ENCODE data around the gene PLEKHM3. TPM values are rescaled to one million over a fixed set of nuclear protein-coding genes. Genes with fewer than 3 reads are reported as not detected.

PLEKHM3 gene
- total RNA-seq, 1 donor from 2014 or later: 12.1 TPM

DNA sequence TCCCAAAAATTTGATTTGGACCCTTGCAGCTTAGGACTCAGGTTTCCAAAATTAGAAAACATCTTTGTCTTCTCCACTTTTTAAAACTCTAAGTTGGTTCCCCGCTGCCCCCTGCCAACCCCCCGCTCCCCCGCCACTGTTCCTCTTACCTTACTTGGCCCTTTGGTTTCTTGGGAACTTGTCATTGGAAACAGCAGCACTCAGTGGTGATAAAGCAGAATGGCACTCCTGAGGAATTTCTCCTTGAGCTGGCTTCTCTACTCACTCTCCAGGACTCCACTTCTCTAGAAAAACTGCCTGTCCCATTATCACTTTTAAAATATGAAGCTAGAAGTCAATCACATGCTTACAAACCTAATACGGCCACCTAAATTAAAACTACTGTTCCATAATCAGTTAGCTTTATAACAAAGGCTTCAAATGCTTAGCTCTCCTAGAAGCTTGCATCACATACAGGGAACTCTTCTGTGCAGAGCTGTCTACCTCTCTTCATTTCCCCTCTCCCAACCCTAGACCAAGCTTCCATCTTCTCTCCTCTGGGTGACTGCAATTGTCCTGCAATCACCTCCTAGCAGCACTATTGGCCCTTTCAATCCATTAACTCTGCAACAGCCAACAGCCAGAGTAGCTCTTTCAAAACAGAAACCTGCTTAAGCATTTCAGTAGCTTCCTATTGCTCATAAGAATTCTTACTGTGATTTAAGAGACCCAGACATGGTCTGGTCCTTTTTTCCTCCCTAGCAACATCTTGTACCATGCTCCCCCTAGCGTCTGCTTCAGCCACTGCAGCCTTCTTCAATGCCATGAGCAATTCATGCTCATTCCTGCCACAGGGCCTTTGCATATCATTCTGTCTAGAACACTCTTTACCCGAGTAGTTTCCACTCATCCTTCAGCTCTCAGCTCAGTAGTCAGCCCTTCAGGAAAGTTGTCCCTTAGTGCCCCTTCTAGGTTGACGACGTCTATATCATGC is 15.2 kb upstream of the PLEKHM3 start:
- no peaks in the 10 kb centered on the region for H3K36me3 Mint-ChIP-seq
- no peaks in the 10 kb centered on the region for H3K9me3 Mint-ChIP-seq
- peaks cover 6% of the 10 kb centered on the region for H3K4me1 Mint-ChIP-seq (ENCODE audit: unreplicated experiment)
- H3K27ac Mint-ChIP-seq: peak overlapping the region; percentile 23
- DNase-seq (ENCODE audit: extremely low spot score, unreplicated experiment): no peak
- H3K27me3 Mint-ChIP-seq: peaks cover 6% of the 10 kb centered on the region
- H3K4me3 Mint-ChIP-seq: no peak overlapping the region
- TF ChIP-seq CTCF (conservative IDR thresholded peaks at IDR 0.05): peak; percentile 77

DNA sequence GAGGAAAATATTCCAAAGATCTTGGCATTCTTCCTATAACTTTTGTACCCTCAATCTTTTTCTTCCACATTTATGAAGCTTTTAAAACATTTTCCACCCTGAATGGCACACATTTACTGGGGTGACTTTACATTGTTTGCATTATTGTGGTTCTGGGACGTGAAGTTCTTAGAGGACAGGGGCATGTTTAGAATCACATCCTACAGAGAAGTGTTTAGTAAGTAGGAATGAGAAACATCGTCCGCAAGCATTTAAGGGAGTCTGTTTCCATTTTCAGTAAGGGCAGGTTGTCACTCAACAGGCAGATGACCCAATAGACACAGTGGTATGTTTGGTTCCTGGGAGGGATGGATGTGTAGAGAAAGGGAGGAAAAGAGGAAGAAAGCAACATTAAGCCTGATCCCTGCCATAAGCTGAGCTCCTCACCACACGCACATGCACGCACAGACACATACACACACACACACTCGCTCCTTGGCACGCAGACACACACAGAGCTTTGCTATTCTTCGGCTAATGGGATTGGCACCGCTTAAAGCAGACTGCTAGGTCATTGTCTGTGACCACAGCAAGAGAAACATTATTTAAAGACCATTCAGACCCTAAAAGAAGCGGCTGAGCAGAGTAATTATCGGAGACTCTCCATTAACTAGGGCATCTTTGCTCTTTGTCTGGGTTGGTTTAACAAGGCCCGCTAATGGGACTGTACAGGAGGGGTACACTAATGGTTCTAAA is 14.2 kb upstream of the PLEKHM3 start:
- DNase-seq (ENCODE audit: extremely low spot score, unreplicated experiment): no peak
- H3K9me3 Mint-ChIP-seq: no peaks in the 10 kb centered on the region
- H3K36me3 Mint-ChIP-seq: no peaks in the 10 kb centered on the region
- peaks cover 6% of the 10 kb centered on the region for H3K27me3 Mint-ChIP-seq
- no peak overlapping the region for H3K4me3 Mint-ChIP-seq
- no peak for TF ChIP-seq CTCF (conservative IDR thresholded peaks at IDR 0.05)
- H3K27ac Mint-ChIP-seq: no peak overlapping the region
- H3K4me1 Mint-ChIP-seq (ENCODE audit: unreplicated experiment): peaks cover 6% of the 10 kb centered on the region

GRCh38 chr2:208037564-208038487 is 12.5 kb upstream of the PLEKHM3 start:
- TF ChIP-seq CTCF (conservative IDR thresholded peaks at IDR 0.05): no peak
- no peak for DNase-seq (ENCODE audit: extremely low spot score, unreplicated experiment)
- no peaks in the 10 kb centered on the region for H3K36me3 Mint-ChIP-seq
- peaks cover 3% of the 10 kb centered on the region for H3K27me3 Mint-ChIP-seq
- H3K4me3 Mint-ChIP-seq: no peak overlapping the region
- H3K9me3 Mint-ChIP-seq: peaks cover 6% of the 10 kb centered on the region
- H3K4me1 Mint-ChIP-seq (ENCODE audit: unreplicated experiment): peaks cover 9% of the 10 kb centered on the region
- no peak overlapping the region for H3K27ac Mint-ChIP-seq

DNA sequence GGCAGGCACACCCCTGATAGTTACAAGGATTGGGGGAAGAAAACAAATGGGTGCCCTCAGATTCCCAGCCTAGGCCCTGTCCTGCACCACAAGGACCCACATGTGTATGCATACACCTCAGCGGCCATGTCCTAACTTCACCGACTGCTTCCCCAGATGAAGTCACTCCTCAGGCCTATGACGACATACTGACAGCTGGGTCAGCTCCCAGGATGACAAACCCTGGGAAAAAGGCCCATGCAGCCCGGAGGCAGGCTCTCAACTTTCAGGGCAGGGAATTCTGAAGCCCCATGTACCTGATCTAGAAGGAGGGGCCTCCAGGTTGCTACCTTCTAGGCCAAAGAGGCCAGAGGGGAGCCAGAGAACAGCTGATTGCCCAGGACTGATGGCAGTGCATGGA is 11.0 kb upstream of the PLEKHM3 start:
- no peak for DNase-seq (ENCODE audit: extremely low spot score, unreplicated experiment)
- no peaks in the 10 kb centered on the region for H3K36me3 Mint-ChIP-seq
- no peak overlapping the region for H3K4me3 Mint-ChIP-seq
- H3K27me3 Mint-ChIP-seq: peaks cover 5% of the 10 kb centered on the region
- no peak for TF ChIP-seq CTCF (conservative IDR thresholded peaks at IDR 0.05)
- H3K27ac Mint-ChIP-seq: no peak overlapping the region
- H3K4me1 Mint-ChIP-seq (ENCODE audit: unreplicated experiment): peaks cover 9% of the 10 kb centered on the region
- peaks cover 6% of the 10 kb centered on the region for H3K9me3 Mint-ChIP-seq

DNA sequence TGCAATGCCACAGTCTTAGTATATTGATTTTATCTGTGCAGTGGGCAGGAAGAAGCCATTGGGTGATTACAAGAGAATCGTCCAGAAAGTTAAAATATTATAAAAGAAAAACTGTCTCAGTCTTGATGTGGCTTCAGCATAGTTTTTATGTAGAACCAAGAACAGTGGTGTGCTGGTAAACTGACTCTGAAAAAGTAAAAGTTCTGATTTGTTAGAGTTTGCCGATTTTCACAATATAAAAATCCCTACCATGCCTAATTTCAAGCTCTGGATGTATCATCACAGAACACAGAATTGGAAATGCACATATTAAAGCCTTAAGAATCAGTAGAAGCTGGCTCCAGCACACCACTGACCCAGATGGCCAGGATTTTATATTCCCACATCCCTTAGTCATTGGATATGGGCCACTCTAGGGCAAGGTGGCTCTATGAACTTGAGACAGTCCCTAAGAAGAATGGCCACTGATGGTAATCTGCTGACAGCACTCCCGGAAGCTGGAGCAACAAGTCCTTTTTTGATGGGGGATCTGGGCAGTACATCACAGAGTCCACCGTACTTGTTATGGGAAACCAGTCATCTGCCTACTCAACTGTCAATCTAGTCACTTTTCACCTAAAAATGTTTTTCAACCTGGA is 9.3 kb upstream of the PLEKHM3 start:
- peaks cover 6% of the 10 kb centered on the region for H3K9me3 Mint-ChIP-seq
- H3K4me3 Mint-ChIP-seq: no peak overlapping the region
- H3K27me3 Mint-ChIP-seq: peaks cover 3% of the 10 kb centered on the region
- no peak for TF ChIP-seq CTCF (conservative IDR thresholded peaks at IDR 0.05)
- H3K4me1 Mint-ChIP-seq (ENCODE audit: unreplicated experiment): peaks cover 3% of the 10 kb centered on the region
- H3K27ac Mint-ChIP-seq: no peak overlapping the region
- H3K36me3 Mint-ChIP-seq: no peaks in the 10 kb centered on the region
- DNase-seq (ENCODE audit: extremely low spot score, unreplicated experiment): no peak

Data from type B pancreatic cell (in vitro differentiated cells).